Measurements from ENCODE around the gene IDH2. TPM values are rescaled to one million over a fixed set of nuclear protein-coding genes. Genes with fewer than 3 reads are reported as not detected.

IDH2 gene
- total RNA-seq, 1 donor from 2014 or later = 49.7 TPM

- intact Hi-C loops (cut with DNase I) = loop anchor here (5.0 kb wide), 1 partner anchor 65 kb away; the partner anchor contains the start of gene ZNF710
- H3K27me3 ChIP-seq = no peaks in the 10 kb centered on the region
- no peaks in the 10 kb centered on the region for H3K9me3 ChIP-seq
- no peak for TF ChIP-seq CTCF (IDR thresholded peaks at IDR 0.05)
- no peak for DNase-seq (ENCODE audit: low spot score in 2 of 2)
- H3K27ac ChIP-seq = no peak overlapping the region
- no peak overlapping the region for H3K4me3 ChIP-seq
- peaks cover 15% of the 10 kb centered on the region in 2 donors for H3K36me3 ChIP-seq
- peaks cover 0 to 14% of the 10 kb centered on the region in 2 donors for H3K4me1 ChIP-seq
Measured at GRCh38 chr15:90067181-90067952, 34.9 kb downstream of the IDH2 start.

- Histone ChIP-seq H3K27me3 (no peaks in the 10 kb centered on the region), H3K9me3 (no peaks in the 10 kb centered on the region), H3K27ac (peak overlapping the region; percentile 81 to 83), H3K36me3 (peaks cover 11 to 15% of the 10 kb centered on the region in 2 donors), H3K4me3 (no peak overlapping the region), H3K4me1 (peaks cover 0 to 12% of the 10 kb centered on the region in 2 donors)
- no peak for TF ChIP-seq CTCF (IDR thresholded peaks at IDR 0.05)
- intact Hi-C loops (cut with DNase I) = loop anchor here (5.0 kb wide), 1 partner anchor 63 kb away; the partner anchor contains the start of gene ZNF710
- no peak for DNase-seq (ENCODE audit: low spot score in 2 of 2)
Measured at GRCh38 chr15:90065682-90066049, 36.6 kb downstream of the IDH2 start.

- Histone ChIP-seq H3K4me3 (peak overlapping the region in 1 of 2 donors; percentile 32), H3K27ac (peak overlapping the region; percentile 81 to 83), H3K27me3 (no peaks in the 10 kb centered on the region), H3K9me3 (no peaks in the 10 kb centered on the region), H3K4me1 (peaks cover 0 to 12% of the 10 kb centered on the region in 2 donors), H3K36me3 (peaks cover 11 to 15% of the 10 kb centered on the region in 2 donors)
- DNase-seq (ENCODE audit: low spot score in 2 of 2) = no peak
- intact Hi-C loops (cut with DNase I) = loop anchor here (5.0 kb wide), 1 partner anchor 63 kb away; the partner anchor contains the start of gene ZNF710
- no peak for TF ChIP-seq CTCF (IDR thresholded peaks at IDR 0.05)
Measured at GRCh38 chr15:90064911-90065681, 37.2 kb downstream of the IDH2 start.

- Histone ChIP-seq H3K36me3 (peaks cover 11 to 15% of the 10 kb centered on the region in 2 donors), H3K27ac (peak overlapping the region; percentile 81 to 83), H3K9me3 (no peaks in the 10 kb centered on the region), H3K4me3 (no peak overlapping the region), H3K27me3 (no peaks in the 10 kb centered on the region), H3K4me1 (peaks cover 0 to 16% of the 10 kb centered on the region in 2 donors)
- peak in 1 of 2 donors; percentile 41 for DNase-seq (ENCODE audit: low spot score in 2 of 2)
- intact Hi-C loops (cut with DNase I) = no loop called here
- no peak for TF ChIP-seq CTCF (IDR thresholded peaks at IDR 0.05)
Measured at GRCh38 chr15:90063770-90064247, 38.5 kb downstream of the IDH2 start.

- no peaks in the 10 kb centered on the region for H3K27me3 ChIP-seq
- H3K36me3 ChIP-seq = peaks cover 9% of the 10 kb centered on the region in 2 donors
- intact Hi-C loops (cut with DNase I) = no loop called here
- peak overlapping the region; percentile 17 to 81 for H3K27ac ChIP-seq
- no peak for DNase-seq (ENCODE audit: low spot score in 2 of 2)
- H3K4me3 ChIP-seq = no peak overlapping the region
- no peaks in the 10 kb centered on the region for H3K9me3 ChIP-seq
- no peak for TF ChIP-seq CTCF (IDR thresholded peaks at IDR 0.05)
- peaks cover 0 to 16% of the 10 kb centered on the region in 2 donors for H3K4me1 ChIP-seq
Measured at GRCh38 chr15:90062973-90063769, 39.1 kb downstream of the IDH2 start.

All from ascending aorta (tissue), 2 donors.